Omental fat pad (tissue), 4 donors: ENCODE measurements around the gene RPS27L. TPM values are rescaled to one million over a fixed set of nuclear protein-coding genes. Genes with fewer than 3 reads are reported as not detected.
"Not testable (repeated sequence)": the region's sequence is repeated elsewhere in the genome, so short reads cannot be mapped to it uniquely, and the experiment has no call there.

Experiments used
- ATAC-seq: fragments of 150-250 bp; one replicate; pipeline ENCODE4 v1.9.1; 2016; ENCODE audit warnings: mild to moderate bottlenecking, moderate library complexity; ENCODE audit not compliant: low FRiP score
- DNase-seq: peaks from one replicate; pipeline ENCODE4 v3.0.0-alpha.2; 2019; ENCODE audit warnings: low spot score
- total RNA-seq, 4 donors: library from RNA; depleted of rRNA; stranded (reverse); fragments of >200 nt; gene quantifications; one replicate each; pipeline ENCODE4 v1.1.0, GENCODE V29; 2016
- TF ChIP-seq, protein P1 (sequence below), 3 donors: fragments of 450-650 bp; IDR thresholded peaks; one replicate each; pipeline ENCODE4 v1.5.1; 2016 to 2017; ENCODE audit warnings: antibody characterized with exemption in 3 of 3, mild to moderate bottlenecking in 3 of 3, moderate library complexity in 2 of 3

RPS27L gene
- total RNA-seq, 4 donors from 2014 or later = 71.3 to 107 (median 83.2) TPM

DNA sequence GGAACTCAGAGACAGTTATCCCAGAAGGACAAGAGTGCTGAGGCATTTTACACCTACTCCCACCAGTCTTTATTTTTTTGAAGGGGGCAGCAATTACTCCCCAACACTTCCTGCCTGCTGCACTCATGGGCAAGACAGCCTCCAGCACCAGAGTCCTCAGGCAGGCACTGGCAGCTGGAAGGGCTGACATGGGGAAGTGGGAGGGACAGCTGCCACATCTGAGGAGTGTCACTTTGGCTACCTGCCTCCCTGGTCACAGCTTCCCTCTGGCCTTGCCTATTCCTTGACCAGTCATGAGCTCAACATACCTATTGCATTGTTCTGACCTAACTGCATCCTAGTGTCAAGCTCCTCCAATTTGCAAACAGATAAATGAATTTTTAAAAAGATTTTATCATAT lies 45.8 kb downstream of the RPS27L start:
- ATAC-seq (no peak), DNase-seq (no peak)

DNA sequence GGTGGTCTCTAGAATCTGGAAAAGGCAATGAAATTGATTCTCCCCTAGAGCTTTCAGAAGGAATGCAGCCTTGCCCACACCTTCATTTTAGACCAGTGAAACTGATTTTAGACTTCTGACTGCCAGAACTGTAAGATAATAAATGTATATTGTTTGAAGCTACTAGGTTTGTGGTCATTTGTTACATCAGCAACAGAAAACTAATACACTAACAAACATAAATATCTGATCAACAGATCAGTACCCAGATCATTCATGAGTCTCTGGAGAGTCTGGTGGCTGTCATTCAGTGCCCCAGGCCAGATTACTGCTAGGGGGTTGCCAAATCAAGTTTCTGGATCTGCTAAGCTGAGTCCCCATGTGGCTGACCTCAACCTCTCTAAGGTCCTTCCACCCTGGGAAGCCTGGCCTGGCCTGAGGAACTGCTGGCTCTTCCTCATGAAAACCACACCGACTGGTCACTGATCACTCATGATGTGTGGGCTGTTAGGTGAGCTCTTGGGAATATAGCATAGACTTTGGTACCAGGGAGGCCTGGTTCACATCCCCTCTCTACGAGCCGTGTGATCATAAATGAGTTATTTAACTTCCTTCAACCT lies 46.8 kb downstream of the RPS27L start:
- TF ChIP-seq, protein P1, sequence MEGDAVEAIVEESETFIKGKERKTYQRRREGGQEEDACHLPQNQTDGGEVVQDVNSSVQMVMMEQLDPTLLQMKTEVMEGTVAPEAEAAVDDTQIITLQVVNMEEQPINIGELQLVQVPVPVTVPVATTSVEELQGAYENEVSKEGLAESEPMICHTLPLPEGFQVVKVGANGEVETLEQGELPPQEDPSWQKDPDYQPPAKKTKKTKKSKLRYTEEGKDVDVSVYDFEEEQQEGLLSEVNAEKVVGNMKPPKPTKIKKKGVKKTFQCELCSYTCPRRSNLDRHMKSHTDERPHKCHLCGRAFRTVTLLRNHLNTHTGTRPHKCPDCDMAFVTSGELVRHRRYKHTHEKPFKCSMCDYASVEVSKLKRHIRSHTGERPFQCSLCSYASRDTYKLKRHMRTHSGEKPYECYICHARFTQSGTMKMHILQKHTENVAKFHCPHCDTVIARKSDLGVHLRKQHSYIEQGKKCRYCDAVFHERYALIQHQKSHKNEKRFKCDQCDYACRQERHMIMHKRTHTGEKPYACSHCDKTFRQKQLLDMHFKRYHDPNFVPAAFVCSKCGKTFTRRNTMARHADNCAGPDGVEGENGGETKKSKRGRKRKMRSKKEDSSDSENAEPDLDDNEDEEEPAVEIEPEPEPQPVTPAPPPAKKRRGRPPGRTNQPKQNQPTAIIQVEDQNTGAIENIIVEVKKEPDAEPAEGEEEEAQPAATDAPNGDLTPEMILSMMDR (IDR thresholded peaks at IDR 0.05) = no peak
- ATAC-seq = no peak
- no peak for DNase-seq

More for the DNA sequence above, 45.8 kb downstream of the RPS27L start:
- TF ChIP-seq, protein P1 (IDR thresholded peaks at IDR 0.05) = no peak

DNA sequence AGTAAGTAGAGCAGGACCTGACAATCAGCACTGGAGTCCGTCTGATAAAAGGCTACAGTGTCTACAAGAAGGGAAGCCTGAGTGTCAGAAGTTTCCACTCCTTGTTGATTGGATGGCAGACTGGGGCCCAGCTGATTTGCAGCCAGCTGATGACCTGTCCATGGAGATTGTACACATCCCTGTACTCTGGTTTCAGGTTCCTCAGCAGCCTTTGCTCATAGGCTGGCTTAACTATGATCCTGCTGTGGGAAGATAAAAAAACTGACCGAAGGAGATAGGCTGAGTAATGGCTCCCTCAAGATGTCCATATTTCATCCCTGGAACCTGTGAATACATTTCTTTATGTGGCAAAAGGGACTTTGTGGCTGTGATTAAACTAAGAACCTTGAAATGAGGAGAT lies 47.4 kb downstream of the RPS27L start:
- TF ChIP-seq, protein P1 (IDR thresholded peaks at IDR 0.05) = no peak
- DNase-seq (no peak), ATAC-seq (no peak)

DNA sequence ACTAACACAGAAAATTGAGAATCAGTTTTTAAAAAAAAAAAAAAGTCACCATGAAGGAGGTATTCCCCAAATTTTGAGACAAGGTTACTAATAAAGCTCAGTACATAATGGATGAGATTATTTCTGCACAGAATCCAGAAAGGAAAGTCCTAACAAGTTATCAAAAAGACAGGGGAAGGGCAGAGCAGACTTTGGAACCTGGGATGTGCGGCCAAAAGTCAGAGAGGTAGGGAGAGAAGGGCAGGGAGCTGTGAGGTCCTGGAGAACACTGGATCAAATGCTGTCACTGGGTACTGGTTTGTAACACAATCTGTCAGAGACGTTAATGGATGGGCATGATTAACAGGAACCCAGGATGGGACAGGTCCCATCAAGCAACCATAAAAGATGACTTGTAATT lies 47.8 kb downstream of the RPS27L start:
- TF ChIP-seq, protein P1 (IDR thresholded peaks at IDR 0.05) = no peak
- no peak for ATAC-seq
- DNase-seq = no peak

DNA sequence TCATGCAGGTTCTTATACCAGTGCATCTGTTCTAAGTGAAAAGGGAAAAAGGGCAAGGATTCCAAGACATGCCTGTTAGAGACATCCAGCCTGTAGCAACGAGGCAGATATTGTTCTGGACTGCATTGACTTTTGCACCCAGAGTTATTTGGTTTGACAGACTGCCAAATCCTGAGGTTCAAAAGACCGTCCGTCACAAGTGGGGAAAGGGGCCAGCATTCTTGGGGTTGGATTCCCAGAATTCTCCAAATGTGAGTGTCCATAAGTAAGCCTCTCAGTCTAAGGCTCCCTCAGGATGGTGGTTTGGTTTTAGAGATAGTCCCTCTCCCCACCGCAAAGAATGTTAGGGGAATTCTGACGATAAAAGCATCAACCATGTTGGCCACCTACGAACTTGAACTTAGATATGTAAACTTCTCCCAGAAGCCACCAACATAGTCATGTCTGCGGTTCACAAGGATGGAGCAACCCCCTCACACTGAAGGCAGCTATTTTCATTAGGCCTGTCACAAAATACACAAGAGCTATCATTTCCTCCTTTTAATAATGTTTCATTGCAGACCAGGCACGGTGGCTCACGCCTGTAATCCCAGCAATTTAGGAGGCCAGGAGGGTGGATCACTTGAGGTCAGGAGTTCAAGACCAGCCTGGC lies 49.3 kb downstream of the RPS27L start:
- TF ChIP-seq, protein P1 (IDR thresholded peaks at IDR 0.05) = no peak
- DNase-seq (no peak), ATAC-seq (peak; percentile 29)

DNA sequence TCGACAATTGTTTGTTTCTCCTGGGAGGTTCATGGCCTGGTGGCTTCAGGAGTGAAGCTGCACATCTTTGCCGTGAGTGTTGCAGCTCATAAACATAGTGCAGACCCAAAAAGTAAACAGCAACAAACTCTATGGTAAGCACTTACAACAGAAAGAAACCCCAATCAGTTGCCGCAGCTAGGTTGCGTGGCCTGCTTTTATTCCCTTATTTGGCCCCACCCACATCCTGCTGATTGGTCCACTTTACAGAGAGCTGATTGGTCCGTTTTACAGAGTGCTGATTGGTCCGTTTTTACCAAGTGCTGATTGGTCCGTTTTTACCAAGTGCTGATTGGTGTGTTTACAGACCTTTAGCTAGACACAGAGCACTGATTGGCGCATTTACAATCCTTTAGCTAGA lies 51.9 kb downstream of the RPS27L start:
- ATAC-seq, DNase-seq: not testable (repeated sequence)

DNA sequence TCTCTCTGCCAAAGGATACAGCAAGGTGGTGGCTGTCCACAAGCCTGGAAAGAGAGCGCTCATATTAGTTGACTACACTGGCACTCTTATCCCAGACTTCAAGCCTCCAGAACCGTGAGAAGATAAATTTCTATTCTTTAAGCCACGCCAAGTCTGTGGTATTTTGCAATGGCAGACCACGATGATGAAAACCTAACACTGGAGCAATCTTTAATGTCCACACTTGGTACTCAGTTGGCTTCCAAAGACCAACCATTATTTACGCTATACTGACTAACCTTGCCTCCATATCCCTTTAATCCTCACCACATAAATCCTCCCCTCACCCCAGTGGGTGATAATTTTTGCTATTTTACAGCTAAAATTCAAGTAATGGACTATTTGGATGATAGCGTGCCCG lies 52.5 kb downstream of the RPS27L start:
- TF ChIP-seq, protein P1 (IDR thresholded peaks at IDR 0.05) = no peak
- DNase-seq (no peak), ATAC-seq (peak; percentile 47)
